HCT116 (cell line): ENCODE results near the gene CCDC127. TPM values are rescaled to one million over a fixed set of nuclear protein-coding genes. Genes with fewer than 3 reads are reported as not detected.
A peak's percentile ranks its signal among the peaks of the same experiment; 100 is the strongest.
"Not testable (repeated sequence)": the region's sequence is repeated elsewhere in the genome, so short reads cannot be mapped to it uniquely, and the experiment has no call there.

Experiments
- ATAC-seq: fragments of 200-7000 bp; cut with Tn5 transposase; 2 replicates; pipeline ENCODE4 v1.9.1; 2020; ENCODE audit warnings: mild to moderate bottlenecking, moderate library complexity
- BruUV-seq: library from RNA; stranded (reverse); fragments of 400-500 nt; replicated peaks from 2 replicates; lab custom pipeline; 2021; lab: Mats Ljungman, UMichigan
- CTCF ChIA-PET: fragments of 300-600 bp; sonication (Branson Sonifier 250); formaldehyde crosslinking; loops from one replicate; lab custom pipeline; 2021; ENCODE audit warnings: antibody characterized with exemption; lab: Charles Lee
- POLR2A ChIA-PET: fragments of 300-600, 350-600 bp; sonication (Branson Sonifier 250); formaldehyde crosslinking; loops from one replicate; lab custom pipeline; 2021; ENCODE audit warnings: antibody characterized with exemption; lab: Charles Lee
- RAD21 ChIA-PET, 2 experiments: fragments of 300-600 bp; sonication (Branson Sonifier 250); formaldehyde crosslinking; loops; one replicate each; lab custom pipeline; 2023; ENCODE audit warnings: low total read pairs in 2 of 2; ENCODE audit not compliant: uncharacterized antibody in 2 of 2, unreplicated experiment in 2 of 2, low non-redundant PET in 1 of 2; lab: Charles Lee
- DNase-seq: peaks from one replicate; pipeline ENCODE4 v3.0.0-alpha.2; 2010; ENCODE audit warnings: low read depth, low spot score
- H2AFZ ChIP-seq: fragments of 200-600 bp; shearing (Covaris generic), sonication (generic); 2 replicates; pipeline ENCODE4 v1.6.1; 2017; ENCODE audit warnings: low read depth, mixed run types, mixed read lengths, antibody characterized with exemption, low read length; ENCODE audit not compliant: poor library complexity, severe bottlenecking
- H3K27ac ChIP-seq: 2 replicates; pipeline ENCODE4 v1.5.1; 2012; ENCODE audit warnings: low read depth, low read length
- H3K27me3 ChIP-seq: fragments of 200-600 bp; sonication (generic); 2 replicates; pipeline ENCODE4 v1.6.1; 2016; ENCODE audit warnings: mixed run types, low read length, mixed read lengths; ENCODE audit not compliant: insufficient read depth
- H3K36me3 ChIP-seq, 2 experiments: fragments of 200-500 bp in 1 of 2; fragments of 200-600 bp in 1 of 2; sonication (Bioruptor generic) in 1 of 2; sonication (generic) in 1 of 2; 2 replicates each; pipeline versions ENCODE4 v1.5.1 to v1.6.1; 2014 to 2016; ENCODE audit warnings: low read length in 2 of 2, inconsistent platforms in 1 of 2, mixed read lengths in 1 of 2, mixed run types in 1 of 2; ENCODE audit not compliant: insufficient read depth in 2 of 2, control insufficient read depth in 1 of 2
- H3K4me1 ChIP-seq, 2 experiments: fragments of 200-600 bp in 1 of 2; sonication (generic) in 1 of 2; 2 replicates each; pipeline versions ENCODE4 v1.5.1 to v1.6.1; 2012 to 2017; ENCODE audit warnings: low read length in 2 of 2, inconsistent platforms in 1 of 2, mild to moderate bottlenecking in 1 of 2, mixed read lengths in 1 of 2, mixed run types in 1 of 2, moderate library complexity in 1 of 2; ENCODE audit not compliant: insufficient read depth in 2 of 2, control insufficient read depth in 1 of 2
- H3K4me2 ChIP-seq: fragments of 200-600 bp; sonication (generic); 2 replicates; pipeline ENCODE4 v1.6.1; 2017; ENCODE audit warnings: mixed run types, low read length, mixed read lengths
- H3K4me3 ChIP-seq, 2 experiments: fragments of 200-600 bp in 1 of 2; sonication (generic) in 1 of 2; replicated peaks in 1 of 2; 2 replicates each; pipeline ENCODE4 v1.5.1; 2011 to 2016; ENCODE audit warnings: low read length in 2 of 2, control low read depth in 1 of 2, low read depth in 1 of 2, mild to moderate bottlenecking in 1 of 2, mixed read lengths in 1 of 2, mixed run types in 1 of 2
- H3K79me2 ChIP-seq: fragments of 200-600 bp; sonication (generic); 2 replicates; pipeline ENCODE4 v1.6.1; 2017; ENCODE audit warnings: mild to moderate bottlenecking, mixed run types, low read length, moderate library complexity, mixed read lengths; ENCODE audit not compliant: insufficient read depth
- H3K9ac ChIP-seq: fragments of 200-600 bp; sonication (generic); 2 replicates; pipeline ENCODE4 v1.6.1; 2016; ENCODE audit warnings: low read length, mixed read lengths
- H3K9me2 ChIP-seq: fragments of 200-600 bp; sonication (generic), shearing (Covaris generic); 2 replicates; pipeline ENCODE4 v1.6.1; 2017; ENCODE audit warnings: mixed run types, mild to moderate bottlenecking, moderate library complexity; ENCODE audit not compliant: insufficient read depth
- H3K9me3 ChIP-seq, 2 experiments: fragments of 200-500 bp in 1 of 2; fragments of 200-600 bp in 1 of 2; sonication (Bioruptor generic) in 1 of 2; sonication (generic) in 1 of 2; 2 replicates each; pipeline ENCODE4 v1.6.1; 2014 to 2017; ENCODE audit warnings: low read length in 2 of 2, mixed read lengths in 2 of 2, inconsistent platforms in 1 of 2, low read depth in 1 of 2, mild to moderate bottlenecking in 1 of 2, mixed run types in 1 of 2, moderate library complexity in 1 of 2; ENCODE audit not compliant: control insufficient read depth in 1 of 2, insufficient read depth in 1 of 2
- H4K20me1 ChIP-seq: fragments of 200-600 bp; sonication (generic), shearing (Covaris generic); 2 replicates; pipeline ENCODE4 v1.6.1; 2017; ENCODE audit warnings: mixed run types, mild to moderate bottlenecking, moderate library complexity; ENCODE audit not compliant: insufficient read depth
- ATF3 ChIP-seq: IDR thresholded peaks from 2 replicates; pipeline ENCODE4 v1.6.1; 2012
- CBX3 ChIP-seq: IDR thresholded peaks from 2 replicates; pipeline ENCODE4 v1.6.1; 2012; ENCODE audit warnings: low read depth
- EZH2 ChIP-seq: fragments of 200-600 bp; sonication (generic); IDR thresholded peaks from 2 replicates; pipeline ENCODE4 v1.6.1; 2017; ENCODE audit warnings: antibody characterized with exemption, mixed run types
- POLR2A ChIP-seq: IDR thresholded peaks from 2 replicates; pipeline ENCODE4 v1.7.0; 2011; ENCODE audit warnings: borderline replicate concordance; ENCODE audit not compliant: insufficient read depth, insufficient read length; ENCODE audit errors: extremely low read depth
- REST ChIP-seq: IDR thresholded peaks from 2 replicates; pipeline ENCODE4 v1.6.1; 2012; ENCODE audit warnings: low read depth
- SIN3A ChIP-seq: IDR thresholded peaks from 2 replicates; pipeline ENCODE4 v1.6.1; 2012; ENCODE audit warnings: low read depth
- TCF7L2 ChIP-seq: IDR thresholded peaks from 2 replicates; pipeline ENCODE4 v1.7.0; 2011; ENCODE audit warnings: borderline replicate concordance, inconsistent platforms; ENCODE audit not compliant: insufficient read depth, insufficient read length; ENCODE audit errors: extremely low read depth
- ZBTB33 ChIP-seq: IDR thresholded peaks from 2 replicates; pipeline ENCODE4 v1.6.1; 2011; ENCODE audit warnings: mild to moderate bottlenecking, low read length, moderate library complexity; ENCODE audit not compliant: insufficient replicate concordance; ENCODE audit errors: extremely low read depth
- intact Hi-C: fragments of 100-400 bp; cut with micrococcal nuclease; formaldehyde crosslinking; loops from 2 replicates; pipeline ENCODE4 v1.10.0; 2022
- total RNA-seq: library from RNA; stranded (reverse); gene quantifications from one replicate; pipeline ENCODE4 v1.2.1, GENCODE V29; 2021; ENCODE audit not compliant: unreplicated experiment

CCDC127 gene
- total RNA-seq, 1 experiment from 2014 or later: 5.1 TPM

GRCh38 chr5:264338-264737, 46.4 kb upstream of the CCDC127 start:
- no peak overlapping the region for H3K4me2 ChIP-seq
- H3K36me3 ChIP-seq: peaks cover 7 to 14% of the 10 kb centered on the region in 2 experiments; a peak in 2 of 4 replicates
- H3K27ac ChIP-seq: no peak overlapping the region
- no peaks in the 10 kb centered on the region for H3K9me2 ChIP-seq
- no peak overlapping the region for H2AFZ ChIP-seq
- 0 out of 2 replicates have a peak, but pooled peaks cover 3% of the 10 kb centered on the region for H3K79me2 ChIP-seq
- no peak for ATAC-seq
- H3K4me3 ChIP-seq: no peak overlapping the region
- H4K20me1 ChIP-seq: no peaks in the 10 kb centered on the region
- H3K27me3 ChIP-seq: no peaks in the 10 kb centered on the region
- DNase-seq: no peak
- POLR2A ChIA-PET: no interaction called here
- H3K9ac ChIP-seq: no peak overlapping the region
- TF ChIP-seq REST: no peak
- no peak for TF ChIP-seq TCF7L2
- no peak for TF ChIP-seq SIN3A
- TF ChIP-seq EZH2: no peak
- no peak for TF ChIP-seq POLR2A
- TF ChIP-seq CBX3: no peak
- no peak for TF ChIP-seq ZBTB33
- TF ChIP-seq ATF3: no peak
- TF ChIP-seq, all 23 proteins: peak for 0
- Histone ChIP-seq H3K4me1 (no peaks in the 10 kb centered on the region), H3K9me3 (no peaks in the 10 kb centered on the region)
- ChIA-PET RAD21 (no interaction called here), CTCF (no interaction called here)
- no TSS peak for BruUV-seq
- intact Hi-C loops: no loop called here

- H3K9ac ChIP-seq, H3K4me1 ChIP-seq, H3K4me2 ChIP-seq, CTCF ChIA-PET, H3K79me2 ChIP-seq, H3K4me3 ChIP-seq, H3K27ac ChIP-seq, H3K9me3 ChIP-seq, H2AFZ ChIP-seq, DNase-seq, ATAC-seq, intact Hi-C loops, H3K9me2 ChIP-seq, RAD21 ChIA-PET, H3K27me3 ChIP-seq, H4K20me1 ChIP-seq, POLR2A ChIA-PET: not testable (repeated sequence)
- BruUV-seq: TSS peak; percentile 47
- peaks cover 7 to 15% of the 10 kb centered on the region in 2 experiments; a peak in 2 of 4 replicates for H3K36me3 ChIP-seq
These were observed 45.5 kb upstream of the CCDC127 start for GRCh38 chr5:263275-263974.
